WTC11 (cell line): ENCODE measurements around the gene APOL1. TPM values are rescaled to one million over a fixed set of nuclear protein-coding genes. Genes with fewer than 3 reads are reported as not detected.

Experiments used
- ATAC-seq: fragments of 200-7000 bp; cut with Tn5 transposase; 2 replicates; pipeline ENCODE4 v1.10.0; 2021; ENCODE audit warnings: mild to moderate bottlenecking, moderate library complexity
- CTCF ChIA-PET: fragments of 300-600 bp; sonication (Branson Sonifier 250); formaldehyde crosslinking; loops from one replicate; lab custom pipeline; 2021; ENCODE audit warnings: antibody characterized with exemption; lab: Charles Lee
- POLR2A ChIA-PET: fragments of 350-600 bp; sonication (Branson Sonifier 250); formaldehyde crosslinking; loops from one replicate; lab custom pipeline; 2021; ENCODE audit warnings: antibody characterized with exemption; lab: Charles Lee
- DNase-seq: peaks from one replicate; pipeline ENCODE4 v3.0.0; 2021; ENCODE audit warnings: low spot score
- H3K27ac Mint-ChIP-seq: 2 replicates; pipeline ENCODE4 v1.8.0; 2021; ENCODE audit warnings: mixed read lengths
- H3K27me3 Mint-ChIP-seq: 2 replicates; pipeline ENCODE4 v1.8.0; 2021; ENCODE audit warnings: low read depth, mild to moderate bottlenecking, moderate library complexity, mixed read lengths
- H3K36me3 Mint-ChIP-seq: 2 replicates; pipeline ENCODE4 v1.8.0; 2021; ENCODE audit warnings: mixed read lengths
- H3K4me1 Mint-ChIP-seq: 2 replicates; pipeline ENCODE4 v1.8.0; 2022; ENCODE audit warnings: mixed read lengths
- H3K4me3 Mint-ChIP-seq: 2 replicates; pipeline ENCODE4 v1.8.0; 2021; ENCODE audit warnings: mild to moderate bottlenecking, moderate library complexity, mixed read lengths
- H3K9me3 Mint-ChIP-seq: 2 replicates; pipeline ENCODE4 v1.8.0; 2021; ENCODE audit warnings: mixed read lengths
- ATF3 ChIP-seq: sonication (generic); formaldehyde crosslinking; conservative IDR thresholded peaks from 2 replicates; pipeline ENCODE4 v1.8.1; 2022; ENCODE audit warnings: mild to moderate bottlenecking, missing genetic modification reagents
- ATF6 ChIP-seq: sonication (generic); formaldehyde crosslinking; IDR thresholded peaks from 2 replicates; pipeline ENCODE4 v1.8.1; 2023; ENCODE audit warnings: mild to moderate bottlenecking, missing genetic modification reagents
- CBFB ChIP-seq: sonication (generic); formaldehyde crosslinking; IDR thresholded peaks from 2 replicates; pipeline ENCODE4 v1.8.1; 2022; ENCODE audit warnings: mild to moderate bottlenecking, low read depth, missing genetic modification reagents
- CREB1 ChIP-seq: sonication (generic); formaldehyde crosslinking; IDR thresholded peaks from 2 replicates; pipeline ENCODE4 v1.8.0; 2023; ENCODE audit warnings: mild to moderate bottlenecking, missing genetic modification reagents
- E2F1 ChIP-seq: sonication (generic); formaldehyde crosslinking; IDR thresholded peaks from 2 replicates; pipeline ENCODE4 v1.8.0; 2022; ENCODE audit warnings: mild to moderate bottlenecking, missing genetic modification reagents
- EMX1 ChIP-seq: fragments of 250-450 bp; sonication (Bioruptor Pico); IDR thresholded peaks from 2 replicates; pipeline ENCODE4 v1.8.0; 2021; ENCODE audit warnings: mild to moderate bottlenecking
- FOXJ3 ChIP-seq: sonication (generic); formaldehyde crosslinking; IDR thresholded peaks from 2 replicates; pipeline ENCODE4 v1.9.0; 2021; ENCODE audit warnings: missing genetic modification reagents, mild to moderate bottlenecking, borderline replicate concordance
- FOXP1 ChIP-seq: sonication (generic); formaldehyde crosslinking; IDR thresholded peaks from 2 replicates; pipeline ENCODE4 v1.8.0; 2022; ENCODE audit warnings: missing genetic modification reagents, mild to moderate bottlenecking, moderate library complexity, borderline replicate concordance
- GABPB1 ChIP-seq: sonication (generic); formaldehyde crosslinking; IDR thresholded peaks from 2 replicates; pipeline ENCODE4 v1.8.1; 2023; ENCODE audit warnings: mild to moderate bottlenecking, missing genetic modification reagents
- JAZF1 ChIP-seq: fragments of 250-450 bp; sonication (Bioruptor Pico); IDR thresholded peaks from 2 replicates; pipeline ENCODE4 v1.9.0; 2021; ENCODE audit warnings: moderate library complexity, mild to moderate bottlenecking, inconsistent platforms
- JUN ChIP-seq: sonication (generic); formaldehyde crosslinking; IDR thresholded peaks from 2 replicates; pipeline ENCODE4 v1.8.0; 2023; ENCODE audit warnings: mild to moderate bottlenecking, missing genetic modification reagents
- MLX ChIP-seq: sonication (generic); formaldehyde crosslinking; IDR thresholded peaks from 2 replicates; pipeline ENCODE4 v1.8.1; 2023; ENCODE audit warnings: mild to moderate bottlenecking, missing genetic modification reagents, moderate library complexity
- PREB ChIP-seq: sonication (generic); formaldehyde crosslinking; IDR thresholded peaks from 2 replicates; pipeline ENCODE4 v1.8.1; 2022; ENCODE audit warnings: mild to moderate bottlenecking, missing genetic modification reagents, moderate library complexity, borderline replicate concordance
- PRRX2 ChIP-seq: fragments of 250-450 bp; sonication (Bioruptor Pico); IDR thresholded peaks from 2 replicates; pipeline ENCODE4 v1.8.0; 2021; ENCODE audit warnings: mild to moderate bottlenecking
- SMAD3 ChIP-seq: sonication (generic); formaldehyde crosslinking; IDR thresholded peaks from 2 replicates; pipeline ENCODE4 v1.8.0; 2022; ENCODE audit warnings: missing genetic modification reagents, mild to moderate bottlenecking, borderline replicate concordance
- STAT6 ChIP-seq: sonication (generic); formaldehyde crosslinking; conservative IDR thresholded peaks from 2 replicates; pipeline ENCODE4 v1.8.1; 2023; ENCODE audit warnings: mild to moderate bottlenecking, low read depth, missing genetic modification reagents, moderate library complexity
- USF2 ChIP-seq: sonication (generic); formaldehyde crosslinking; IDR thresholded peaks from 2 replicates; pipeline ENCODE4 v1.8.1; 2023; ENCODE audit warnings: mild to moderate bottlenecking, missing genetic modification reagents, moderate library complexity
- ZNF396 ChIP-seq: fragments of 250-450 bp; sonication (Bioruptor Pico); IDR thresholded peaks from 2 replicates; pipeline ENCODE4 v1.8.0; 2021; ENCODE audit warnings: mild to moderate bottlenecking, moderate library complexity, borderline replicate concordance
- ZNF423 ChIP-seq: fragments of 250-450 bp; sonication (Bioruptor Pico); IDR thresholded peaks from 2 replicates; pipeline ENCODE4 v2.1.2; 2022; ENCODE audit warnings: mild to moderate bottlenecking, moderate library complexity
- ZNF425 ChIP-seq: fragments of 250-450 bp; sonication (Bioruptor Pico); conservative IDR thresholded peaks from 2 replicates; pipeline ENCODE4 v1.9.0; 2021; ENCODE audit warnings: mild to moderate bottlenecking
- ZNF512 ChIP-seq: sonication (generic); formaldehyde crosslinking; IDR thresholded peaks from 2 replicates; pipeline ENCODE4 v1.8.1; 2022; ENCODE audit warnings: missing genetic modification reagents, borderline replicate concordance
- total RNA-seq: library from RNA; stranded (reverse); gene quantifications from 3 replicates; pipeline ENCODE4 v1.2.3, GENCODE V29; 2021

APOL1 gene
- total RNA-seq, 1 experiment from 2014 or later = 0.35 TPM

- POLR2A ChIA-PET = no interaction called here
Measured at GRCh38 chr22:36311386-36312085, 58.6 kb downstream of the APOL1 start.

GRCh38 chr22:36315325-36315724, 62.4 kb downstream of the APOL1 start:
- ChIA-PET CTCF (interaction anchor here (0.7 to 2.1 kb wide), 4 partner anchors 10 to 171 kb away, joined by 4 to 11 read pairs (median 6); no protein-coding TSS in a partner anchor), POLR2A (interaction anchor here (0.7 kb wide), 1 partner anchor 816 kb away, joined by 3 read pairs; no protein-coding TSS in a partner anchor)
- Mint-ChIP-seq H3K4me3 (no peak overlapping the region), H3K27ac (no peak overlapping the region; the same call in 1 of the 2 replicates), H3K9me3 (no peaks in the 10 kb centered on the region), H3K36me3 (peaks cover 86% of the 10 kb centered on the region), H3K4me1 (no peaks in the 10 kb centered on the region), H3K27me3 (no peaks in the 10 kb centered on the region)
- no peak for TF ChIP-seq E2F1 (CRISPR knock-in tag)
- TF ChIP-seq ATF6 (CRISPR knock-in tag) = no peak
- no peak for TF ChIP-seq EMX1
- TF ChIP-seq USF2 (CRISPR knock-in tag) = no peak
- no peak for TF ChIP-seq CREB1 (CRISPR knock-in tag)
- TF ChIP-seq PRRX2 (CRISPR knock-in tag) = no peak
- no peak for TF ChIP-seq FOXJ3 (CRISPR knock-in tag)
- no peak for TF ChIP-seq MLX (CRISPR knock-in tag)
- no peak for TF ChIP-seq SMAD3 (CRISPR knock-in tag)
- no peak for TF ChIP-seq GABPB1 (CRISPR knock-in tag)
- TF ChIP-seq PREB (CRISPR knock-in tag) = no peak
- no peak for TF ChIP-seq ZNF512 (CRISPR knock-in tag)
- no peak for TF ChIP-seq JUN
- TF ChIP-seq ATF3 (CRISPR knock-in tag) = no peak
- TF ChIP-seq ZNF425 = no peak
- no peak for TF ChIP-seq JAZF1 (CRISPR knock-in tag)
- TF ChIP-seq ZNF396 (CRISPR knock-in tag) = no peak
- TF ChIP-seq STAT6 (CRISPR knock-in tag) = no peak
- TF ChIP-seq CBFB (CRISPR knock-in tag) = no peak
- ATAC-seq (no peak), DNase-seq (no peak)

More at GRCh38 chr22:36311386-36312085, 58.6 kb downstream of the APOL1 start:
- no peak overlapping the region for H3K27ac Mint-ChIP-seq
- TF ChIP-seq ZNF423 (CRISPR knock-in tag) (no peak), FOXP1 (CRISPR knock-in tag) (no peak)
- ATAC-seq (no peak), DNase-seq (no peak)
- no peak overlapping the region for H3K4me3 Mint-ChIP-seq
- no peaks in the 10 kb centered on the region for H3K9me3 Mint-ChIP-seq
- peaks cover 71% of the 10 kb centered on the region for H3K36me3 Mint-ChIP-seq
- no peaks in the 10 kb centered on the region for H3K4me1 Mint-ChIP-seq
- CTCF ChIA-PET = interaction anchor here (1.2 to 1.3 kb wide), 3 partner anchors 10 to 25 kb away, joined by 4 to 5 read pairs (median 4); no protein-coding TSS in a partner anchor
- no peaks in the 10 kb centered on the region for H3K27me3 Mint-ChIP-seq
